GM12872 (cell line): Measurements from ENCODE around the gene AP3B1.

Source experiments
- CTCF ChIP-seq: IDR thresholded peaks from 3 replicates; pipeline ENCODE4 v1.5.1; 2011; ENCODE audit warnings: low read depth, mild to moderate bottlenecking, low read length, moderate library complexity; ENCODE audit not compliant: insufficient read depth

The AP3B1 gene

GRCh38 chr5:78090002-78090401, 204.5 kb downstream of the AP3B1 start:
- no peak for TF ChIP-seq CTCF

GRCh38 chr5:78078858-78079257, 215.6 kb downstream of the AP3B1 start:
- no peak for TF ChIP-seq CTCF

GRCh38 chr5:78077369-78078068, 217.0 kb downstream of the AP3B1 start:
- TF ChIP-seq CTCF, result no peak

GRCh38 chr5:78076351-78076750, 218.1 kb downstream of the AP3B1 start:
- TF ChIP-seq CTCF, result no peak

GRCh38 chr5:78075301-78075700, 219.2 kb downstream of the AP3B1 start:
- no peak for TF ChIP-seq CTCF

- TF ChIP-seq CTCF, result 0 out of 3 replicates have a peak, but pooled peaks have one; percentile 20
Measured at GRCh38 chr5:78065663-78066062, 228.8 kb downstream of the AP3B1 start.

GRCh38 chr5:78064941-78065472, 229.5 kb downstream of the AP3B1 start:
- TF ChIP-seq CTCF, result no peak
